ENCODE measurements around the gene SALL2. TPM values are rescaled to one million over a fixed set of nuclear protein-coding genes. Genes with fewer than 3 reads are reported as not detected.

Gene SALL2
- total RNA-seq, 1 experiment from 2014 or later: 1.5 TPM

DNA sequence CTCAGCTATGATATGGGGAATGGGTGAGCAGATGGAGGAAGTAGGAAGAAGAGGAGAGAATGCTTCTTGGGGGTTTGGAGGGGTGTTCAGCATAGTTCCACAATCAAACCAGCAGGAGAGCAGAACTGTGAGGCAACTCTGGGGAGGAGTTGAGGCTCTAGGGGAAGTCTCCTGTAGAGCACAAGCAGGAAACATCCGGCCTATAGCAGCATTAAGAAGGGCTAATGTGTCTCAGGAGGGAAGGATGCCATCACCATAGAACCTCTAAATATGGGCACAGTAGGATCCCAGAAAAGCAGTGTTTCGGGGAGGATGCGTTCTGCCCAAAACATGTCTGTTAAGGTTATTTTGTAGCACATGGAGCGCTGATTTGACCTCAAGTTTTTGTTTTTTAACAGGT is 8.4 kb upstream of the SALL2 start:
- H3K27ac ChIP-seq (ENCODE audit: low read length): no peak overlapping the region
- ChIA-PET CTCF (interaction anchor here (0.6 kb wide), 1 partner anchor 8 kb away, joined by 4 read pairs; no protein-coding TSS in a partner anchor), POLR2A (interaction anchor here (0.6 kb wide), 1 partner anchor 153 kb away, joined by 5 read pairs; no protein-coding TSS in a partner anchor)
- BruUV-seq (replicated peaks): no TSS peak
- no peaks in the 10 kb centered on the region for H3K36me3 ChIP-seq (ENCODE audit: control insufficient read depth, insufficient read depth, low read length)
- intact Hi-C loops (cut with micrococcal nuclease; ENCODE audit: unreplicated experiment): no loop called here
- no peak for TF ChIP-seq POLR2AphosphoS5 (IDR thresholded peaks at IDR 0.05; ENCODE audit: low read depth, low read length)
- no peak for TF ChIP-seq TCF7L2 (IDR thresholded peaks at IDR 0.05; ENCODE audit: low read depth, low read length)
- TF ChIP-seq, protein P1, sequence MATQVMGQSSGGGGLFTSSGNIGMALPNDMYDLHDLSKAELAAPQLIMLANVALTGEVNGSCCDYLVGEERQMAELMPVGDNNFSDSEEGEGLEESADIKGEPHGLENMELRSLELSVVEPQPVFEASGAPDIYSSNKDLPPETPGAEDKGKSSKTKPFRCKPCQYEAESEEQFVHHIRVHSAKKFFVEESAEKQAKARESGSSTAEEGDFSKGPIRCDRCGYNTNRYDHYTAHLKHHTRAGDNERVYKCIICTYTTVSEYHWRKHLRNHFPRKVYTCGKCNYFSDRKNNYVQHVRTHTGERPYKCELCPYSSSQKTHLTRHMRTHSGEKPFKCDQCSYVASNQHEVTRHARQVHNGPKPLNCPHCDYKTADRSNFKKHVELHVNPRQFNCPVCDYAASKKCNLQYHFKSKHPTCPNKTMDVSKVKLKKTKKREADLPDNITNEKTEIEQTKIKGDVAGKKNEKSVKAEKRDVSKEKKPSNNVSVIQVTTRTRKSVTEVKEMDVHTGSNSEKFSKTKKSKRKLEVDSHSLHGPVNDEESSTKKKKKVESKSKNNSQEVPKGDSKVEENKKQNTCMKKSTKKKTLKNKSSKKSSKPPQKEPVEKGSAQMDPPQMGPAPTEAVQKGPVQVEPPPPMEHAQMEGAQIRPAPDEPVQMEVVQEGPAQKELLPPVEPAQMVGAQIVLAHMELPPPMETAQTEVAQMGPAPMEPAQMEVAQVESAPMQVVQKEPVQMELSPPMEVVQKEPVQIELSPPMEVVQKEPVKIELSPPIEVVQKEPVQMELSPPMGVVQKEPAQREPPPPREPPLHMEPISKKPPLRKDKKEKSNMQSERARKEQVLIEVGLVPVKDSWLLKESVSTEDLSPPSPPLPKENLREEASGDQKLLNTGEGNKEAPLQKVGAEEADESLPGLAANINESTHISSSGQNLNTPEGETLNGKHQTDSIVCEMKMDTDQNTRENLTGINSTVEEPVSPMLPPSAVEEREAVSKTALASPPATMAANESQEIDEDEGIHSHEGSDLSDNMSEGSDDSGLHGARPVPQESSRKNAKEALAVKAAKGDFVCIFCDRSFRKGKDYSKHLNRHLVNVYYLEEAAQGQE (IDR thresholded peaks at IDR 0.05; ENCODE audit: insufficient read depth in 1 of 2, low read depth in 2 of 2, low read length in 1 of 2): no peak
- TF ChIP-seq, protein P2, sequence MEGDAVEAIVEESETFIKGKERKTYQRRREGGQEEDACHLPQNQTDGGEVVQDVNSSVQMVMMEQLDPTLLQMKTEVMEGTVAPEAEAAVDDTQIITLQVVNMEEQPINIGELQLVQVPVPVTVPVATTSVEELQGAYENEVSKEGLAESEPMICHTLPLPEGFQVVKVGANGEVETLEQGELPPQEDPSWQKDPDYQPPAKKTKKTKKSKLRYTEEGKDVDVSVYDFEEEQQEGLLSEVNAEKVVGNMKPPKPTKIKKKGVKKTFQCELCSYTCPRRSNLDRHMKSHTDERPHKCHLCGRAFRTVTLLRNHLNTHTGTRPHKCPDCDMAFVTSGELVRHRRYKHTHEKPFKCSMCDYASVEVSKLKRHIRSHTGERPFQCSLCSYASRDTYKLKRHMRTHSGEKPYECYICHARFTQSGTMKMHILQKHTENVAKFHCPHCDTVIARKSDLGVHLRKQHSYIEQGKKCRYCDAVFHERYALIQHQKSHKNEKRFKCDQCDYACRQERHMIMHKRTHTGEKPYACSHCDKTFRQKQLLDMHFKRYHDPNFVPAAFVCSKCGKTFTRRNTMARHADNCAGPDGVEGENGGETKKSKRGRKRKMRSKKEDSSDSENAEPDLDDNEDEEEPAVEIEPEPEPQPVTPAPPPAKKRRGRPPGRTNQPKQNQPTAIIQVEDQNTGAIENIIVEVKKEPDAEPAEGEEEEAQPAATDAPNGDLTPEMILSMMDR (IDR thresholded peaks at IDR 0.05): no peak
- no peak for TF ChIP-seq SIN3A (IDR thresholded peaks at IDR 0.05; ENCODE audit: borderline replicate concordance, insufficient read depth, low read depth, low read length)
- in situ Hi-C loops (cut with HindIII; ENCODE audit: low pct_unique_long_range_greater_than_20kb, low sequenced_read_pairs): no loop called here
- H3K9me3 ChIP-seq (ENCODE audit: control insufficient read depth, insufficient read depth, low read depth, low read length): no peaks in the 10 kb centered on the region
- H3K4me1 ChIP-seq (ENCODE audit: control insufficient read depth, insufficient read depth, low read length): peaks cover 3% of the 10 kb centered on the region; the same call in 1 of the 2 replicates
- ATAC-seq: no peak
- no peak overlapping the region for H3K4me3 ChIP-seq (ENCODE audit: low read depth in 2 of 2, low read length in 2 of 2)
- no peak for DNase-seq (ENCODE audit: low read depth, low spot score)
- H3K27me3 ChIP-seq (ENCODE audit: control insufficient read depth, insufficient read depth, low read length): peaks cover 4% of the 10 kb centered on the region

DNA sequence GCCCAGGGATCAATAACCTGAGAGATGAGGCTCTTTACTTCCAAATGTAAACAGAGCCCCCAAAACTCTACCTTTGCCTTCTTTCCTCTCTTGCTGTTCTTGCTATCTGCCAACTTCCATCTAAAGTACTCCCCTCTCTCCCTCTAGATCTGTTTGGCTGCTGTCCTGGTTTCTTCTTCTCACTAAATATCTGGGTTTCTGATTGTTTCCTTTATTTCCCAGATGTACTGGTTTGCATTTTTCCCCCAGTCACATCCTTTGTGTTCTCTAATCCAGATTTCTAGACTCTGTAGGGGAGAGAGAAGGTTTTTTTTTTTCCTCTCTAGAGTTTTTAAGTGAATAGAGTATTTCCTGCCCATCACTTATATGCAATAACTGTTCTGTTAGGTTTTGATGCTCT is 7.1 kb upstream of the SALL2 start:
- peaks cover 4% of the 10 kb centered on the region for H3K27me3 ChIP-seq (ENCODE audit: control insufficient read depth, insufficient read depth, low read length)
- BruUV-seq (replicated peaks): no TSS peak
- no peak for DNase-seq (ENCODE audit: low read depth, low spot score)
- TF ChIP-seq, protein P1 (IDR thresholded peaks at IDR 0.05; ENCODE audit: insufficient read depth in 1 of 2, low read depth in 2 of 2, low read length in 1 of 2): no peak
- TF ChIP-seq, protein P2 (IDR thresholded peaks at IDR 0.05): no peak
- TF ChIP-seq TCF7L2 (IDR thresholded peaks at IDR 0.05; ENCODE audit: low read depth, low read length) (no peak), POLR2AphosphoS5 (IDR thresholded peaks at IDR 0.05; ENCODE audit: low read depth, low read length) (no peak), SIN3A (IDR thresholded peaks at IDR 0.05; ENCODE audit: borderline replicate concordance, insufficient read depth, low read depth, low read length) (no peak)
- no peaks in the 10 kb centered on the region for H3K36me3 ChIP-seq (ENCODE audit: control insufficient read depth, insufficient read depth, low read length)
- no peak overlapping the region for H3K4me3 ChIP-seq (ENCODE audit: low read depth in 2 of 2, low read length in 2 of 2)
- H3K9me3 ChIP-seq (ENCODE audit: control insufficient read depth, insufficient read depth, low read depth, low read length): no peaks in the 10 kb centered on the region
- ChIA-PET CTCF (no interaction called here), POLR2A (no interaction called here)
- H3K27ac ChIP-seq (ENCODE audit: low read length): no peak overlapping the region
- in situ Hi-C loops (cut with HindIII; ENCODE audit: low pct_unique_long_range_greater_than_20kb, low sequenced_read_pairs): no loop called here
- peaks cover 3% of the 10 kb centered on the region; the same call in 1 of the 2 replicates for H3K4me1 ChIP-seq (ENCODE audit: control insufficient read depth, insufficient read depth, low read length)
- no peak for ATAC-seq
- intact Hi-C loops (cut with micrococcal nuclease; ENCODE audit: unreplicated experiment): no loop called here
